Fibroblast of lung (primary cell): ENCODE measurements around the gene NEB. TPM values are rescaled to one million over a fixed set of nuclear protein-coding genes. Genes with fewer than 3 reads are reported as not detected.
A peak's percentile ranks its signal among the peaks of the same experiment; 100 is the strongest.

Experiments
- DNase-seq, 2 donors: peaks; one replicate each; pipeline versions ENCODE4 v3.0.0 to v3.0.0-alpha.2; 2010; ENCODE audit warnings: low read depth in 2 of 2
- H2AFZ ChIP-seq: 2 replicates; pipeline ENCODE4 v1.5.1; 2012; ENCODE audit warnings: low read length, control low read depth, inconsistent platforms
- H3K27ac ChIP-seq: 2 replicates; pipeline ENCODE4 v1.5.1; 2011; ENCODE audit warnings: low read length, control low read depth; ENCODE audit not compliant: insufficient read depth
- H3K27me3 ChIP-seq: 2 replicates; pipeline ENCODE4 v1.5.1; 2011; ENCODE audit warnings: mild to moderate bottlenecking, low read length; ENCODE audit not compliant: control insufficient read depth, insufficient read depth
- H3K36me3 ChIP-seq: 2 replicates; pipeline ENCODE4 v1.5.1; 2011; ENCODE audit warnings: low read length; ENCODE audit not compliant: control insufficient read depth, insufficient read depth
- H3K4me1 ChIP-seq: 2 replicates; pipeline ENCODE4 v1.5.1; 2011; ENCODE audit warnings: low read length; ENCODE audit not compliant: control insufficient read depth, insufficient read depth; ENCODE audit errors: extremely low read depth
- H3K4me2 ChIP-seq: 2 replicates; pipeline ENCODE4 v1.5.1; 2011; ENCODE audit warnings: low read length, control low read depth; ENCODE audit not compliant: insufficient read depth; ENCODE audit errors: extremely low read depth
- H3K4me3 ChIP-seq, 4 experiments: fragments of 200-600 bp in 1 of 4; sonication (generic) in 1 of 4; replicated peaks in 1 of 4; 2 replicates each; pipeline ENCODE4 v1.5.1; 2011 to 2016; ENCODE audit warnings: low read length in 4 of 4, low read depth in 3 of 4, mild to moderate bottlenecking in 3 of 4, control low read depth in 2 of 4, inconsistent platforms in 1 of 4, mixed read lengths in 1 of 4; ENCODE audit not compliant: insufficient read depth in 1 of 4; ENCODE audit errors: control extremely low read depth in 1 of 4
- H3K79me2 ChIP-seq: 2 replicates; pipeline ENCODE4 v1.5.1; 2012; ENCODE audit warnings: mild to moderate bottlenecking, low read length, inconsistent platforms; ENCODE audit not compliant: control insufficient read depth, insufficient read depth
- H3K9ac ChIP-seq: 2 replicates; pipeline ENCODE4 v1.5.1; 2011; ENCODE audit warnings: mild to moderate bottlenecking, low read length, control low read depth; ENCODE audit not compliant: insufficient read depth
- H3K9me3 ChIP-seq: 2 replicates; pipeline ENCODE4 v1.5.1; 2012; ENCODE audit warnings: low read depth, low read length; ENCODE audit not compliant: control insufficient read depth, insufficient read depth
- H4K20me1 ChIP-seq: 2 replicates; pipeline ENCODE4 v1.5.1; 2011; ENCODE audit warnings: low read length; ENCODE audit not compliant: control insufficient read depth, insufficient read depth; ENCODE audit errors: extremely low read depth
- EZH2 ChIP-seq: IDR thresholded peaks from 2 replicates; pipeline ENCODE4 v1.5.1; 2012; ENCODE audit warnings: low read length, control low read depth, mild to moderate bottlenecking; ENCODE audit errors: missing control alignments
- polyA plus RNA-seq, 2 donors: library from polyadenylated mRNA; depleted of rRNA in 1 of 2; stranded (reverse) in 1 of 2; unstranded in 1 of 2; fragments of >200 nt; gene quantifications; 2 replicates each; pipeline ENCODE4 v1.2.1, GENCODE V29; 2011 to 2012; ENCODE audit warnings: missing spikeins in 1 of 2
- total RNA-seq: library from RNA; depleted of rRNA; stranded (reverse); fragments of >200 nt; gene quantifications from 2 replicates; pipeline ENCODE4 v1.2.1, GENCODE V29; 2014
- TF ChIP-seq, protein P1 (sequence below), 2 donors: IDR thresholded peaks in 1 of 2; conservative IDR thresholded peaks in 1 of 2; 1 replicate in 1 of 2; 2 replicates in 1 of 2; pipeline ENCODE4 v1.5.1; 2011 to 2012; ENCODE audit warnings: low read length in 2 of 2, control low read depth in 1 of 2, inconsistent platforms in 1 of 2, low read depth in 1 of 2, mild to moderate bottlenecking in 1 of 2

The NEB gene
- total and polyA plus RNA-seq, 2 donors (not counting 1 experiment from before 2014, with no cell fraction given): 0.17 to 0.26 TPM

DNA sequence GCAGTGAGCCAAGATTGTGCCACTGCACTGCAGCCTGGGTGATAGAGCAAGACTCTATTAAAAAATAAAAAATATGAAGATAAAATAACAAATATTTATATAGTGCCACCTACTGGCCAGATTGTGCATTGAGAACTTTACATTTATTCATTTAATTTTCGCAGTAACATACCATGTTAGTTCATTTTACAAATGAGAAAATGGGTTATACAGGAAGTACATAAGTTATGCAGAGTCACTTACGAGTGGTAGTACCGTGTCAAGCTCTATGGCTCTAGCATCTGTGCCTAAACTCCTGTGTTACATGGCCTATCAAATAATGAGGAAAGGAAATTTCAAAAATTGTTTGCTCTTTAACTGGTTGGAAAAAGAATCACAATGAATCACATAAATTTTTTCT lies 296.6 kb downstream of the NEB start:
- no peaks in the 10 kb centered on the region for H3K9me3 ChIP-seq
- H3K4me3 ChIP-seq: no peak overlapping the region
- peaks cover 2% of the 10 kb centered on the region for H3K36me3 ChIP-seq
- H3K4me2 ChIP-seq: no peak overlapping the region
- no peaks in the 10 kb centered on the region for H4K20me1 ChIP-seq
- peak; percentile 10 to 55 for DNase-seq
- no peak overlapping the region for H2AFZ ChIP-seq
- no peak overlapping the region for H3K9ac ChIP-seq
- TF ChIP-seq, protein P1, sequence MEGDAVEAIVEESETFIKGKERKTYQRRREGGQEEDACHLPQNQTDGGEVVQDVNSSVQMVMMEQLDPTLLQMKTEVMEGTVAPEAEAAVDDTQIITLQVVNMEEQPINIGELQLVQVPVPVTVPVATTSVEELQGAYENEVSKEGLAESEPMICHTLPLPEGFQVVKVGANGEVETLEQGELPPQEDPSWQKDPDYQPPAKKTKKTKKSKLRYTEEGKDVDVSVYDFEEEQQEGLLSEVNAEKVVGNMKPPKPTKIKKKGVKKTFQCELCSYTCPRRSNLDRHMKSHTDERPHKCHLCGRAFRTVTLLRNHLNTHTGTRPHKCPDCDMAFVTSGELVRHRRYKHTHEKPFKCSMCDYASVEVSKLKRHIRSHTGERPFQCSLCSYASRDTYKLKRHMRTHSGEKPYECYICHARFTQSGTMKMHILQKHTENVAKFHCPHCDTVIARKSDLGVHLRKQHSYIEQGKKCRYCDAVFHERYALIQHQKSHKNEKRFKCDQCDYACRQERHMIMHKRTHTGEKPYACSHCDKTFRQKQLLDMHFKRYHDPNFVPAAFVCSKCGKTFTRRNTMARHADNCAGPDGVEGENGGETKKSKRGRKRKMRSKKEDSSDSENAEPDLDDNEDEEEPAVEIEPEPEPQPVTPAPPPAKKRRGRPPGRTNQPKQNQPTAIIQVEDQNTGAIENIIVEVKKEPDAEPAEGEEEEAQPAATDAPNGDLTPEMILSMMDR (conservative IDR thresholded peaks at IDR 0.05 in 1 of 2, IDR thresholded peaks at IDR 0.05 in 1 of 2; ENCODE audit: low read depth in 1 of 2, low read length in 2 of 2): peak in 1 of 2 donors; percentile 46
- TF ChIP-seq EZH2: no peak
- no peaks in the 10 kb centered on the region for H3K79me2 ChIP-seq
- no peak overlapping the region for H3K27ac ChIP-seq
- no peaks in the 10 kb centered on the region for H3K4me1 ChIP-seq
- no peaks in the 10 kb centered on the region for H3K27me3 ChIP-seq

Other genes starting within 250 kb of the NEB start
- 32.9 and 40.3 TPM in 2 replicates for gene ARL5A, start 93.9 kb upstream of the NEB start, total RNA-seq
- 25.1 and 29.8 TPM in 2 replicates for gene ARL5A, start 93.9 kb upstream of the NEB start, polyA plus RNA-seq